ENCODE measurements around the gene ADCY10. TPM values are rescaled to one million over a fixed set of nuclear protein-coding genes. Genes with fewer than 3 reads are reported as not detected.
A peak's percentile ranks its signal among the peaks of the same experiment; 100 is the strongest.

The ADCY10 gene
- total and polyA plus RNA-seq, 9 of the 15 experiments (the other 6 are each of a cell fraction or from before 2014, with no cell fraction given), result 0.08 to 0.86 (median 0.22) TPM

GRCh38 chr1:167934426-167935215 is 20.7 kb upstream of the ADCY10 start (continued):
- TF ChIP-seq E2F1 (CRISPR knock-in tag; IDR thresholded peaks at IDR 0.05) (0 out of 2 replicates have a peak, but pooled peaks have one; percentile 10), SIN3A (IDR thresholded peaks at IDR 0.05; ENCODE audit: borderline replicate concordance in 2 of 2, control insufficient read depth in 1 of 2, low read depth in 2 of 2, low read length in 2 of 2) (peak in 1 of 2 experiments; percentile 69; a peak in 2 of 4 replicates), ZNF318 (IDR thresholded peaks at IDR 0.05; ENCODE audit: borderline replicate concordance in 1 of 2, low read depth in 1 of 2) (0 out of 4 replicates have a peak, but pooled peaks of 1 of the 2 experiments have one; percentile 39), UBTF (IDR thresholded peaks at IDR 0.05; ENCODE audit: borderline replicate concordance in 1 of 2, low read depth in 2 of 2, low read length in 2 of 2) (0 out of 4 replicates have a peak, but pooled peaks have one; percentile 27 to 38), STAT5A (IDR thresholded peaks at IDR 0.05; ENCODE audit: borderline replicate concordance, low read length) (no peak), E2F5 (CRISPR knock-in tag; IDR thresholded peaks at IDR 0.05) (no peak), TAF9B (IDR thresholded peaks at IDR 0.05; ENCODE audit: partially characterized antibody) (no peak), ESRRA (IDR thresholded peaks at IDR 0.05; ENCODE audit: borderline replicate concordance, low read depth) (peak; percentile 79), ELK1 (CRISPR knock-in tag; IDR thresholded peaks at IDR 0.05) (no peak), NCOR1 (IDR thresholded peaks at IDR 0.05) (no peak)
